SK-N-SH (cell line): Measurements from ENCODE around the gene LRP11. TPM values are rescaled to one million over a fixed set of nuclear protein-coding genes. Genes with fewer than 3 reads are reported as not detected.

ENCODE experiments used
- CTCF ChIA-PET: fragments of 300-600, 350-600 bp; formaldehyde crosslinking; extraction: SDS; loops from one replicate; lab custom pipeline; 2021; lab: Yijun Ruan, JAX
- POLR2A ChIA-PET: fragments of 350-600 bp; sonication (Branson Sonifier 250); formaldehyde crosslinking; extraction: SDS; loops from one replicate; lab custom pipeline; 2020; ENCODE audit warnings: antibody characterized with exemption, inconsistent platforms; lab: Yijun Ruan, JAX
- DNase-seq: peaks from one replicate; pipeline ENCODE4 v3.0.0; 2012
- H2AFZ ChIP-seq: fragments of 200-600 bp; sonication (generic); 2 replicates; pipeline ENCODE4 v1.8.1; 2016; ENCODE audit warnings: antibody characterized with exemption, mild to moderate bottlenecking, low read depth
- H3F3A ChIP-seq: fragments of 200-600 bp; sonication (generic); replicated peaks from 2 replicates; pipeline ENCODE3; 2016; ENCODE audit warnings: antibody characterized with exemption, mild to moderate bottlenecking; ENCODE audit not compliant: insufficient read depth
- H3K27ac ChIP-seq, 2 experiments: fragments of 200-500 bp in 1 of 2; fragments of 200-600 bp in 1 of 2; sonication (Bioruptor generic) in 1 of 2; sonication (generic), shearing (Covaris generic) in 1 of 2; 2 replicates each; pipeline versions ENCODE4 v1.5.1 to v1.6.1; 2014 to 2016; ENCODE audit warnings: low read depth in 2 of 2, inconsistent platforms in 1 of 2, low read length in 1 of 2, mild to moderate bottlenecking in 1 of 2, mixed read lengths in 1 of 2
- H3K27me3 ChIP-seq: fragments of 200-600 bp; sonication (generic), shearing (Covaris generic); 2 replicates; pipeline ENCODE4 v1.6.1; 2016; ENCODE audit warnings: mixed run types; ENCODE audit not compliant: insufficient read depth
- H3K36me3 ChIP-seq, 2 experiments: fragments of 200-500 bp in 1 of 2; fragments of 200-600 bp in 1 of 2; sonication (Bioruptor generic) in 1 of 2; sonication (generic) in 1 of 2; replicated peaks in 1 of 2; 2 replicates each; pipeline versions ENCODE3 to v1.5.1; 2014 to 2016; ENCODE audit warnings: low read length in 1 of 2, mild to moderate bottlenecking in 1 of 2; ENCODE audit not compliant: insufficient read depth in 2 of 2, control insufficient read depth in 1 of 2
- H3K4me1 ChIP-seq, 2 experiments: fragments of 200-500 bp in 1 of 2; fragments of 200-600 bp in 1 of 2; sonication (Bioruptor generic) in 1 of 2; sonication (generic), shearing (Covaris generic) in 1 of 2; 2 replicates each; pipeline versions ENCODE4 v1.5.1 to v1.6.1; 2014 to 2016; ENCODE audit warnings: low read depth in 1 of 2, low read length in 1 of 2, mixed run types in 1 of 2; ENCODE audit not compliant: insufficient read depth in 2 of 2, control insufficient read depth in 1 of 2
- H3K4me2 ChIP-seq: fragments of 200-600 bp; sonication (generic), shearing (Covaris generic); 2 replicates; pipeline ENCODE4 v1.6.1; 2017; ENCODE audit warnings: mixed run types
- H3K4me3 ChIP-seq, 2 experiments: fragments of 200-500 bp in 1 of 2; fragments of 200-600 bp in 1 of 2; sonication (Bioruptor generic) in 1 of 2; sonication (generic), shearing (Covaris generic) in 1 of 2; 2 replicates each; pipeline versions ENCODE4 v1.5.1 to v1.8.1; 2014 to 2016; ENCODE audit warnings: low read depth in 2 of 2, inconsistent platforms in 1 of 2, low read length in 1 of 2, mild to moderate bottlenecking in 1 of 2, mixed read lengths in 1 of 2, moderate library complexity in 1 of 2
- H3K79me2 ChIP-seq: fragments of 200-600 bp; sonication (generic); 2 replicates; pipeline ENCODE4 v1.8.1; 2017; ENCODE audit warnings: mild to moderate bottlenecking; ENCODE audit not compliant: insufficient read depth
- H3K9ac ChIP-seq: fragments of 200-600 bp; sonication (generic); 2 replicates; pipeline ENCODE4 v1.6.1; 2017; ENCODE audit warnings: mixed run types
- H3K9me2 ChIP-seq: fragments of 200-600 bp; sonication (generic); 2 replicates; pipeline ENCODE4 v1.6.1; 2017; ENCODE audit warnings: mixed run types
- H3K9me3 ChIP-seq: fragments of 200-600 bp; sonication (generic); 2 replicates; pipeline ENCODE4 v1.6.1; 2017; ENCODE audit warnings: mixed run types, mild to moderate bottlenecking, moderate library complexity
- H4K20me1 ChIP-seq: fragments of 200-600 bp; sonication (generic); 2 replicates; pipeline ENCODE4 v1.6.1; 2017; ENCODE audit warnings: mild to moderate bottlenecking, mixed run types; ENCODE audit not compliant: insufficient read depth
- ELF1 ChIP-seq: IDR thresholded peaks from 2 replicates; pipeline ENCODE4 v1.4.0; 2012
- EP300 ChIP-seq, 2 experiments: IDR thresholded peaks; 2 replicates each; pipeline versions ENCODE4 v1.4.0 to v1.6.1; 2012; ENCODE audit warnings: borderline replicate concordance in 1 of 2, low read depth in 1 of 2, low read length in 1 of 2
- EZH2phosphoT487 ChIP-seq: fragments of 200-600 bp; sonication (generic); IDR thresholded peaks from 2 replicates; pipeline ENCODE4 v1.6.1; 2017; ENCODE audit warnings: low read depth, mixed run types, mild to moderate bottlenecking, antibody characterized with exemption, moderate library complexity, borderline replicate concordance
- FOSL2 ChIP-seq: IDR thresholded peaks from 2 replicates; pipeline ENCODE4 v1.4.0; 2012; ENCODE audit warnings: low read depth, mild to moderate bottlenecking, moderate library complexity, borderline replicate concordance
- FOXJ3 ChIP-seq: sonication (generic); formaldehyde crosslinking; IDR thresholded peaks from 2 replicates; pipeline ENCODE4 v1.5.1; 2020; ENCODE audit warnings: mild to moderate bottlenecking, missing genetic modification reagents
- GABPA ChIP-seq: IDR thresholded peaks from 2 replicates; pipeline ENCODE4 v1.4.0; 2012; ENCODE audit warnings: low read depth, mild to moderate bottlenecking
- JUND ChIP-seq: IDR thresholded peaks from 2 replicates; pipeline ENCODE4 v1.4.0; 2012
- MXI1 ChIP-seq: IDR thresholded peaks from 2 replicates; pipeline ENCODE4 v1.6.1; 2012; ENCODE audit warnings: mild to moderate bottlenecking, low read depth, low read length, improper control_type of control experiment
- NFIC ChIP-seq: IDR thresholded peaks from 2 replicates; pipeline ENCODE4 v1.4.0; 2012; ENCODE audit warnings: borderline replicate concordance
- POLR2AphosphoS5 ChIP-seq: IDR thresholded peaks from 2 replicates; pipeline ENCODE4 v1.6.1; 2012; ENCODE audit warnings: low read depth, low read length
- RAD21 ChIP-seq: IDR thresholded peaks from 2 replicates; pipeline ENCODE4 v1.6.1; 2012; ENCODE audit warnings: mild to moderate bottlenecking, low read length
- RCOR1 ChIP-seq: fragments of 150-350 bp; IDR thresholded peaks from 2 replicates; pipeline ENCODE4 v1.6.1; 2017; ENCODE audit warnings: antibody characterized with exemption, low read length
- REST ChIP-seq: IDR thresholded peaks from 2 replicates; pipeline ENCODE4 v1.6.1; 2012; ENCODE audit warnings: mild to moderate bottlenecking, low read depth, low read length, moderate library complexity
- SIN3A ChIP-seq: IDR thresholded peaks from 2 replicates; pipeline ENCODE4 v1.6.1; 2012; ENCODE audit warnings: low read depth, mild to moderate bottlenecking, low read length, moderate library complexity, borderline replicate concordance
- TAF1 ChIP-seq: IDR thresholded peaks from 2 replicates; pipeline ENCODE4 v1.6.1; 2012; ENCODE audit warnings: low read depth, mild to moderate bottlenecking, low read length, moderate library complexity, borderline replicate concordance
- TCF12 ChIP-seq: IDR thresholded peaks from 2 replicates; pipeline ENCODE4 v1.4.0; 2012
- USF1 ChIP-seq: IDR thresholded peaks from 2 replicates; pipeline ENCODE4 v1.4.0; 2012; ENCODE audit warnings: low read depth, borderline replicate concordance
- WGBS: methylation state at CpG from one replicate; pipeline ENCODE4 v1.1.6; 2017; ENCODE audit warnings: low lambda C conversion rate; 5-methylcytosine and 5-hydroxymethylcytosine counted together
- polyA plus RNA-seq, 3 experiments: library from polyadenylated mRNA; depleted of rRNA; stranded (reverse); fragments of >200 nt; gene quantifications; 2 replicates each; pipeline ENCODE4 v1.2.3, GENCODE V29; 2012
- TF ChIP-seq, protein P1 (sequence below): IDR thresholded peaks from 2 replicates; pipeline ENCODE4 v1.4.0; 2012; ENCODE audit warnings: low read depth
- TF ChIP-seq, protein P2 (sequence below): fragments of 150-350 bp; IDR thresholded peaks from 2 replicates; pipeline ENCODE4 v1.6.1; 2016; ENCODE audit warnings: mild to moderate bottlenecking, low read depth, low read length

LRP11 gene
- polyA plus RNA-seq, 1 of the 3 experiments (the other 2 are of a cell fraction) = 25.0 TPM

DNA sequence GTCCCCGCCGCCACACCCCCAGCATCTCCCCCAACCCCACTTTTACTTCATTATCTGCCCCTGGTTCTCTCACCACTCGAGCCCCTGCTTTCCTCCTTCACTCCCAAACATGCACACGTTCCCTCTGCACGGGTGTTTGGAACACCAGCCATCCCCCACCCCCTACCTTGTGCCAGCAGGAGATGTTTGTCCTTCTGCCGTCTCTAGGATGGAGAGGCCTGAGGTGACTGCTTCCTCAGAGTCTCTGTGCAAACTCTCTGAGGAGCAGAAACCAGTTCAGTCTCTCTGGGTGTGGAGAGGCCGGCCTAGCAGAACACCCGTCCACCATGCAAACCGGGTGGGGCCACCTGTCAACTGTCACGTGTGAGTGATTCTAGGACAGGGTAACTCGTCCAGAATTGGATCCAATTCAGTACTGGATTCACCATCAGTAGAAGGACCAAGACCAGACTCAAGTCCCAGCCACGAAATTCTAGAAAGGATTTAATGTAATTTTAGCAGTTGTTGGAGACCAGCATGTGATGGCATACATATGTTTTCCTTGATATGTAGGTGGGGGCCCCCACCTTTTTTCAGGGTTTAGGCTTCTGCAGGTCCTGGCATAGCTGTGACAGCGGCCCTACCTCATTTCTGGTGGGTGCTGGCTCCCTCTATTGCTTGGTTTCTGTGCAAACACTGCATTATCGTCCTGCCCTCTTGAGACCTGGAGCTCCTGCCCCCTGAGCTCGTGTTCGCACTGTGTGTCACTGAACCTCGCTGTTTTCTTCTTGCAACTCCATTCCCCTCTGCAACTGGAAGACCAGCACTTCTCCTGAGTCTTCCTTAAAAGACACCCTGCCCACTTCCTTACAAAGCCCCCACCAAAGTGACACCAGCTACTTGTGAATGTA is 33.9 kb upstream of the LRP11 start, which contains the start of gene RAET1E:
Gene RAET1E, minus strand, starts transcription at position 259 of the 890 bp plus-strand sequence. CDS start 7,212 bp downstream, outside the sequence.
- ChIA-PET CTCF (interaction anchor here (0.7 kb wide), 1 partner anchor 69 kb away, joined by 3 read pairs; no protein-coding TSS in a partner anchor), POLR2A (no interaction called here)
- Histone ChIP-seq H3K9me3 (no peaks in the 10 kb centered on the region), H3K27me3 (no peaks in the 10 kb centered on the region), H3K9me2 (no peaks in the 10 kb centered on the region), H3K4me3 (peak within 1 kb of the TSS; percentile 7 to 59; a peak in 3 of 4 replicates), H3K36me3 (no peaks in the 10 kb centered on the region), H3K27ac (peak within 1 kb of the TSS; percentile 2 to 84; a peak in 3 of 4 replicates), H3K79me2 (no peaks in the 10 kb centered on the region), H3K9ac (peak within 1 kb of the TSS; percentile 44; the same call in 1 of the 2 replicates), H3F3A (peaks cover 24% of the 10 kb centered on the region), H2AFZ (peak within 1 kb of the TSS; percentile 84; the same call in 1 of the 2 replicates), H4K20me1 (no peaks in the 10 kb centered on the region), H3K4me2 (peak within 1 kb of the TSS; percentile 73), H3K4me1 (peaks cover 5 to 21% of the 10 kb centered on the region in 2 experiments; a peak in 3 of 4 replicates)
- no peak for TF ChIP-seq MXI1
- TF ChIP-seq RAD21 = peak; percentile 28; the same call in 1 of the 2 replicates
- WGBS = 90% methylated on average over 16 of the region's 17 CpGs
- no peak for DNase-seq

DNA sequence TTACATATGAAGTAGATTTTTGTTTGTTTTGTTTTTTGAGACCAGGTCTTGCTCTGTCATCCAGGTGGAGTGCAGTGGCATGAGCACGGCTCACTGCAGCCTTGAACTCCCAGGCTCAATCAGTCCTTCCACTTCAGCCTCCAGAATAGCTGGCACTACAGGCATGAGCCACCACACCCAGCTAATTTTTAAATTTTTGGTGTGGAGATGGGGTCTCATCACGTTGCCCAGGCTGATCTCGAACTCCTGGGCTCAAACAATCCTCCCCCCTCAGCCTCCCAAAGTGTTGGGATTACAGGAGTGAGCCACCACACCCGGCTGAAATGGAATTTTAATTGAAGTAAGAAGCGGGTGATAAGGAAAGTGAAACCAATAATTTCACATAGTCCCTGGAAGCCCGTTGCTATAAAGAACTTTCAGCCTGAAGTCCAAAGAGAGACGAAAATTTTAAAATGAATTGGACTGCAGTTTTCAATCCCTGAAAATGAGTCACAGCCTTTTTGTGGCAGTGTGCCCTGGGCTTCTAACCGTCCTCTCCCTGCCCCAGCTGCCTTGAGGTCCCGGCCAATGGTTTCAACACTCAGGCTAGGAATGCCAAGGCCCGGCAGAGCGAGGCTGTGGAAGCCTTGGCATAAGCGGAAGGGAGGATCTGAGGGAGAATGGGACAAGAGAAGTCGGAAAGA is 33.0 kb upstream of the LRP11 start:
- Histone ChIP-seq H4K20me1 (no peaks in the 10 kb centered on the region), H3K9me2 (no peaks in the 10 kb centered on the region), H3K4me2 (peak overlapping the region; percentile 73), H3K27me3 (no peaks in the 10 kb centered on the region), H3K9ac (peak overlapping the region; percentile 44; the same call in 1 of the 2 replicates), H3K27ac (peak overlapping the region; percentile 2 to 84; a peak in 3 of 4 replicates), H3F3A (peaks cover 24% of the 10 kb centered on the region), H3K4me1 (peaks cover 5 to 21% of the 10 kb centered on the region in 2 experiments; a peak in 3 of 4 replicates), H2AFZ (peak overlapping the region; percentile 84; the same call in 1 of the 2 replicates), H3K9me3 (no peaks in the 10 kb centered on the region), H3K36me3 (no peaks in the 10 kb centered on the region), H3K79me2 (no peaks in the 10 kb centered on the region), H3K4me3 (peak overlapping the region; percentile 7 to 59; a peak in 3 of 4 replicates)
- 39% methylated on average over 13 of the region's 13 CpGs for whole genome bisulfite sequencing
- DNase-seq = no peak
- POLR2A ChIA-PET = no interaction called here
- CTCF ChIA-PET = no interaction called here
- peak in 1 of 2 experiments; percentile 39; a peak in 1 of 4 replicates for TF ChIP-seq EP300 (IDR thresholded peaks at IDR 0.05; ENCODE audit: borderline replicate concordance in 1 of 2, low read depth in 1 of 2, low read length in 1 of 2)
- TF ChIP-seq TCF12 = peak; percentile 63; the same call in 1 of the 2 replicates
- no peak for TF ChIP-seq MXI1
- TF ChIP-seq NFIC = peak; percentile 77
- no peak for TF ChIP-seq ELF1
- TF ChIP-seq FOSL2 = peak; percentile 75; the same call in 1 of the 2 replicates
- no peak for TF ChIP-seq USF1
- no peak for TF ChIP-seq GABPA
- TF ChIP-seq EZH2phosphoT487 = no peak
- no peak for TF ChIP-seq FOXJ3
- no peak for TF ChIP-seq REST
- peak; percentile 21; the same call in 1 of the 2 replicates for TF ChIP-seq POLR2AphosphoS5
- TF ChIP-seq RCOR1 = no peak
- TF ChIP-seq, protein P1, sequence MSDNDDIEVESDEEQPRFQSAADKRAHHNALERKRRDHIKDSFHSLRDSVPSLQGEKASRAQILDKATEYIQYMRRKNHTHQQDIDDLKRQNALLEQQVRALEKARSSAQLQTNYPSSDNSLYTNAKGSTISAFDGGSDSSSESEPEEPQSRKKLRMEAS = peak; percentile 62
- TF ChIP-seq SIN3A = no peak
- TF ChIP-seq TAF1 = no peak
- TF ChIP-seq, protein P2, sequence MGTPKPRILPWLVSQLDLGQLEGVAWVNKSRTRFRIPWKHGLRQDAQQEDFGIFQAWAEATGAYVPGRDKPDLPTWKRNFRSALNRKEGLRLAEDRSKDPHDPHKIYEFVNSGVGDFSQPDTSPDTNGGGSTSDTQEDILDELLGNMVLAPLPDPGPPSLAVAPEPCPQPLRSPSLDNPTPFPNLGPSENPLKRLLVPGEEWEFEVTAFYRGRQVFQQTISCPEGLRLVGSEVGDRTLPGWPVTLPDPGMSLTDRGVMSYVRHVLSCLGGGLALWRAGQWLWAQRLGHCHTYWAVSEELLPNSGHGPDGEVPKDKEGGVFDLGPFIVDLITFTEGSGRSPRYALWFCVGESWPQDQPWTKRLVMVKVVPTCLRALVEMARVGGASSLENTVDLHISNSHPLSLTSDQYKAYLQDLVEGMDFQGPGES = no peak
- peak; percentile 23; the same call in 1 of the 2 replicates for TF ChIP-seq JUND
